HG03095 (cell line): Measurements from ENCODE around the gene DEUP1.
"Not testable (repeated sequence)": the region's sequence is repeated elsewhere in the genome, so short reads cannot be mapped to it uniquely, and the experiment has no call there.

ENCODE experiments used
- ATAC-seq: cut with Tn5 transposase; IDR thresholded peaks from one replicate; pipeline ENCODE4 v1.9.1; 2021; ENCODE audit warnings: moderate library complexity; ENCODE audit not compliant: unreplicated experiment

DEUP1 gene

DNA sequence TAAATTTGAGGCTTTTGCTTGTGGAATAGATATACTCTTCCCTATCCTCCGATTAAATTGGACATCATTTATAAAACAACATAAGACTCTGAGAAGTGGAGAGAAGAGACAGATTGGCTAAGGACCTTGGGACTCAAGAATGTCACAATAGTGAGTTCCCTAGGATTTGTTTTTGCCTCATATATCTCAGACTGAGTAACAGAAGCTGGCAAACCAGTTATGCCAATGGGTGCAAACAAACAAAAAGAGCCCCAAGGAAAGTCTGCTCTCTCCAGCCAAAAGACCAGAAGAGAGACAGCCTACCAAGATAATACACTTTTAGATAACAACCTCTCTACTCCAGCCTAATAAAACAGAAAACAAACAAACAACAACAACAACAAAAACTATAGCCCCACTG lies 28.9 kb downstream of the DEUP1 start:
- no peak for ATAC-seq

DNA sequence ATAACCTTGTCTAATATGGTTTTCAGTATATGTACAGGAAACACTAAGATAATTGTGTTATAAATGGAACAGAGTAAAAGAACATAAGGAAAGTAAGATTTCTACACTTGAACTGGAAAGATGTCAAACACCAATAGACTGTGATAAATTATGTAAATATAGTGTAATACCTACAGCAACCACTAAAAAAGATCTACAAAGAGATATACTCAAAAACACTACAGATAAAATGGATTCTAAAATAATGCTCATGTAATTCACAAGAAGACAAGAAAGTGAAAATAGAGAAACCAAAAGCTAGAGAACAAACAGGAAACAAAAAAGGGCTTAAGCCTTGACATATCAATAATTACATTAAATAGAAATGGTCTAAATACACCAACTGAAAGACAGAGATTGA lies 30.9 kb downstream of the DEUP1 start:
- ATAC-seq, result no peak

GRCh38 chr11:93368022-93368421 lies 37.5 kb downstream of the DEUP1 start:
- ATAC-seq, result no peak

DNA sequence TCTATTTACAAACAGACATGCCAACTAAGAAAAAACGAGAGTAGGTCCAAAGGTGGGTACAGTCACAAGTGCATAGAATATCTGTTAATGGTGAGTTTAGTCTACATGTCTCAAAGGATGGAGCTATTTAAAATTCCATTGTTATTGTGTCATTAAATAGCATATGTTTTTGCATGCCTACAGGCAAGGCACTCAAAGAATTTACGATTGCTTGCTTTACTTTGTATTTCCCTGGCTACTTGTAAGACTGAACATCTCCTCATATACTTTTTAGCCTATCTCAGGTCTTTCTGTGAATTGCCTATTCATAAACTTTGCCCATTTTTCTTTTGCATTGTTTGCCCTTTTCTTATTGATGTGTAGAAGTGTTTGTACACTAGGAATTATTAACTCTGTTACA lies 39.7 kb downstream of the DEUP1 start:
- no peak for ATAC-seq

DNA sequence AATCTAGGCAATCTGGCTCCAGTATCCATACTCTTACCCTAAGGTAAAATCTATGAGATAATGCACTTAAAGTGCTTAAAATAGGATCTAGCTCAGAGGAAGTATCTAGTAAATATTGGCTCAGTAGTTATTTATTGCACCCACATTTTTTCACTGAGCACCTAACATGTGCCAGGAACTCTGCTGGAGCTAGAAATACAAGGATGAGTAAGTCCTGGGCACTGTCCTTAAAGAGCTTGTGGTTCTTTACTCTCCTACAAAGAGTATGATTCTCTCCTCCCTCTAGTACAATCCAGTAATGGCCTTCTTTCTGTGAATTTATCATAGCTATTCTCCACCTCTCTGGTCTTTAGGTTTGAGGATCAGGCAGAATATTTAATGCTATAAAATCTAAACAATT lies 59.2 kb downstream of the DEUP1 start:
- ATAC-seq, result no peak

GRCh38 chr11:93392867-93393266 lies 62.3 kb downstream of the DEUP1 start:
- no peak for ATAC-seq

DNA sequence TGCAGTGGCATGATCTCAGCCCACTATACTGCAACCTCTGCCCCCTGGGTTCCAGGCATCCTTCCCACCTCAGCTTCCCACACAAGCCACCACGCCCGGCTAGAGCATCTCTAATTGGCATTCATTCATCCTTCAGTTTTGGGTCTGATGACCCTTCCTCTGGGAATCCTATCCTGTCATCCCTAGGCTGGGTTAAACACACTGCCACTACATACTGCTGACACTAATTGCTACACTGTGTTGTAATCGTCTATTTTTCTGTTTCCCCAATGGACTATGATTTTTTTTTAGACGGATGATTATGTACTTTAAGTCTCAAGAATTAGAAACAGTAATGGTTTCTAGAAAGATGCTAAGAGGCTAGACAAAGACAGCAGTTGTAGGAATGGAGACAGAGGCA lies 62.8 kb downstream of the DEUP1 start:
- no peak for ATAC-seq

DNA sequence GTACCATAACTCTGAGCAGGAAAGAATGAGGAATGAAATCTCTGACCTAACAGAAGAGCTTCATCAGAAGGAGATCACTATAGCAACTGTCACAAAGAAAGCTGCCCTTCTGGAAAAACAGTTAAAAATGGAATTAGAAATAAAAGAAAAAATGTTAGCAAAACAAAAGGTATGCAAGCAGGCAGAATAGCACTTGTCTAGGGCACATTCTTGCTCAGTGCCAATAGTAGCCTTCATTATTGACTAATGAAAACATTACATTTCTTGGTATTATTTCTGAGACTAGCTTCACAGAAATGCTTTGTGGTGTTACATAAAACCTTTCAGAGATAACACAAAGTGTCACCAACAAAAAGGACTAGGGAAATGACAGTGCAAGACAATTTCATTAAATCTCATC lies 63.9 kb downstream of the DEUP1 start:
- no peak for ATAC-seq

DNA sequence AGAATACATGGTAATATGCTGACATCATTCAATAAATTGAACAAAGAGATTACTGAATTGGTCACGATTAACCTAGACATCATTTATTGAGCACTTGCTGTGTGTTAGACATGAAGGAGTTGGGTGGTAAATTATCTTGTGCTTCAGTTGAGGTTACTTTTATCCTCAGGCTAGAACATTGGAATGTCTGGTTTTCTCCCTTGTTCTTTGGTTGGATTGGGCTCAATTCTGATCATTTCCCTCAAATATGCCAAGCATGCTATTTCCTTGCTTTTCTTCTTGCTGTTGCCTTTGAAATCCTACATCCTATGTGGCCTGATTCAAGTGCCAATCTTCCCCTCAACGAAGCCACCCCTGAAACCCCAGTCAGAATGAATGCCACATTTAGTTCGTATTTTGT lies 65.8 kb downstream of the DEUP1 start:
- ATAC-seq, result no peak

GRCh38 chr11:93403930-93404329 lies 73.4 kb downstream of the DEUP1 start:
- no peak for ATAC-seq

DNA sequence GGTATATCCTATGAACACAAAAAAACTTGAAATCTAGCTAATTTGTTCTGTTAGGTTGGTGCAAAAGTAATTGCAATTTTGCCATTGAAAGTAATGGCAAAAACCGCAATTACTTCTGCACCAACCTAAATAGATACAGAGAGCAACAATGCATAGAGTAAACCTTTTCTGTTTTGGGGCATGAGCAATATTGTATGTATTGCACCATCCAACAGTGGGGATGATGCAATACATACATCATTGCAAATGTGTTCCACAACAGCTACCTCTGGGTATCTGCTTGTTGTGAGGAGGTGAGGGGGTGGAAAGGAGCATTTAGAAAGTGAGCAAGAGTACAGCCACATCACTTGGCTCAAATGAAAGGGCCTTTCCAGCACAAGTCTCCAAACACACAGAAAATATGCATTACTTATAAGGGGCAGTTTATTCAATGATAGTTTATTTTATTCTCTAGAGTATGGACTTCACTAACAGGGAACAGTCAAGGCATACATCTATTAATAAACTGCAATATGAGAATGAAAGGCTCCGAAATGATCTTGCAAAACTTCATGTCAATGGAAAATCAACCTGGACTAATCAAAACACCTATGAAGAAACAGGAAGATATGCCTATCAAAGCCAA lies 77.3 kb downstream of the DEUP1 start:
- no peak for ATAC-seq

- ATAC-seq, result no peak
These were observed 79.9 kb downstream of the DEUP1 start for GRCh38 chr11:93410441-93410840.

- no peak for ATAC-seq
These were observed 81.2 kb downstream of the DEUP1 start for GRCh38 chr11:93411705-93412104.

- no peak for ATAC-seq
These were observed 101.7 kb downstream of the DEUP1 start for GRCh38 chr11:93432247-93432646.

DNA sequence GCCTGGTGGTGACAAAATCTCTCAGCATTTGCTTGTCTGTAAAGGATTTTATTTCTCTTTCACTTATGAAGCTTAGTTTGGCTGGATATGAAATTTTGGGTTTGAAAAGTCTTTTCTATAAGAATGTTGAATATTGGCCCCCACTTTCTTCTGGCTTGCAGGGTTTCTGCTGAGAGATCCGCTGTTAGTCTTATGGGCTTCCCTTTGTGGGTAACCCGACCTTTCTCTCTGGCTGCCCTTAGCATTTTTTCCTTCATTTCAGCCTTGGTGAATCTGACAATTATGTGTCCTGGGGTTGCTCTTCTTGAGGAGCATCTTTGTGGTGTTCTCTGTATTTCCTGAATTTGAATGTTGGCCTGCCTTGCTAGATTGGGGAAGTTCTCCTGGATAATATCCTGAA lies 112.7 kb downstream of the DEUP1 start:
- not testable (repeated sequence) for ATAC-seq

DNA sequence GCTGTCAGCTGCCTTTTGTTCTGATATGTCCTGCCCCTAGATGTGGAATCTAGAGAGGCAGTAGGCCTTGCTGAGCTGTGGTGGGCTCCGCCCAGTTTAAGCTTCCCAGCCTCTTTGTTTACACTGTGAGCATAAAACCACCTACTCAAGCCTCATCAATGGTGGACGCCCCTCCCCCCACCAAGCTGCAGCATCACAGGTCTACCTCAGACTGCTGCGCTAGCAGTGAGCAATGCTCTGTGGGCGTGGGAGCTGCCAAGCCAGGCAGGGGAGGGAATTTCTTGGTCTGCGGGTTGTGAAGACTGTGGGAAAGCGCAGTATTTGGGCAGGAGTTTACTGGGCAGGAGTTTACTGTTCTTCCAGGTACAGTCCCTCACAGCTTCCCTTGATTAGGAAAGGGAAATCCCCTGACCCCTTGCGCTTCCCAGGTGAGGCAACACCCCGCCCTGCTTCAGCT lies 114.1 kb downstream of the DEUP1 start:
- ATAC-seq, result no peak

DNA sequence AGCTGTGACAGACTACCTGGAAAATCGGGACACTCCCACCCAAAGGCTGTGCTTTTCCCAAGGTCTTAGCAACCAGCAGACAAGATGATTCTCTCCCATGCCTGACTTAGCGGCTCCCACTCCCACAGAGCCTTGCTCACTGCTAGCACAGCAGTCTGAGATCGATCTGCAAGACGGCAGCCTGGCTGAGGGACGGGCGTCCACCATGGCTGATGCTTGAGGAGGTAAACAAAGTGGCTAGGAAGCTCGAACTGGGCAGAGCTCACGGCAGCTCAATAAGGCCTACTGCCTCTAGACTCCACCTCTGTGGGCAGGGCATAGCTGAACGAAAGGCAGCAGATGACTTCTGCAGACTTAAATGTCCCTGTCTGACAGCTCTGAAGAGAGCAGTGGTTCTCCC lies 127.7 kb downstream of the DEUP1 start:
- ATAC-seq, result no peak

DNA sequence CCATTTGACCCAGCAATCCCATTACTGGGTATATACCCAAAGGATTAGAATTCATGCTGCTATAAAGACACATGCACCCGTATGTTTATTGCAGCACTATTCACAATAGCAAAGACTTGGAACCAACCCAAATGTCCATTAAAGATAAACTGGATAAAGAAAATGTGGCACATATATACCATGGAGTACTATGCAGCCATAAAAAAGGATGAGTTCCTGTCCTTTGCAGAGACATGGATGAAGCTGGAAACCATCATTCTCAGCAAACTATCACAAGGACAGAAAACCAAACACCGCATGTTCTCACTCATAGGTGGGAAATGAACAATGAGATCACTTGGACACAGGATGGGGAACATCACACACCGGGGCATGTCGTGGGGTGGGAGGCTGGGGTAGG lies 133.1 kb downstream of the DEUP1 start:
- ATAC-seq, result not testable (repeated sequence)

- ATAC-seq, result no peak
These were observed 134.5 kb downstream of the DEUP1 start for GRCh38 chr11:93464927-93465540.

GRCh38 chr11:93467054-93467453 lies 136.5 kb downstream of the DEUP1 start:
- ATAC-seq, result no peak

GRCh38 chr11:93468290-93468689 lies 137.7 kb downstream of the DEUP1 start:
- no peak for ATAC-seq

GRCh38 chr11:93474123-93474522 lies 143.6 kb downstream of the DEUP1 start:
- ATAC-seq, result no peak

GRCh38 chr11:93476796-93477195 lies 146.3 kb downstream of the DEUP1 start:
- ATAC-seq, result no peak
